GM19193 (cell line): Measurements from ENCODE around the gene NFS1.

Experiments
- POLR2A ChIP-seq: IDR thresholded peaks from 4 replicates; pipeline ENCODE4 v1.6.1; 2011; ENCODE audit not compliant: insufficient read depth, insufficient read length; ENCODE audit errors: extremely low read depth

NFS1 gene

GRCh38 chr20:35661908-35662307, 37.2 kb downstream of the NFS1 start:
- TF ChIP-seq POLR2A: no peak

- TF ChIP-seq POLR2A: no peak
Observed at GRCh38 chr20:35661053-35661452, 38.1 kb downstream of the NFS1 start.

- no peak for TF ChIP-seq POLR2A
Observed at GRCh38 chr20:35660122-35660937, 38.8 kb downstream of the NFS1 start.

GRCh38 chr20:35657271-35657670, 41.9 kb downstream of the NFS1 start:
- TF ChIP-seq POLR2A: no peak

- no peak for TF ChIP-seq POLR2A
Observed at GRCh38 chr20:35654415-35654814, 44.7 kb downstream of the NFS1 start.

- no peak for TF ChIP-seq POLR2A
Observed at GRCh38 chr20:35653893-35654292, 45.3 kb downstream of the NFS1 start.

- no peak for TF ChIP-seq POLR2A
Observed at GRCh38 chr20:35653430-35653734, 45.8 kb downstream of the NFS1 start.

GRCh38 chr20:35652641-35653429, 46.3 kb downstream of the NFS1 start:
- TF ChIP-seq POLR2A: peak; percentile 13

- TF ChIP-seq POLR2A: no peak
Observed at GRCh38 chr20:35651958-35652357, 47.2 kb downstream of the NFS1 start.

- TF ChIP-seq POLR2A: no peak
Observed at GRCh38 chr20:35650632-35651031, 48.5 kb downstream of the NFS1 start.

- no peak for TF ChIP-seq POLR2A
Observed at GRCh38 chr20:35648836-35649235, 50.3 kb downstream of the NFS1 start.

GRCh38 chr20:35644806-35645205, 54.3 kb downstream of the NFS1 start:
- TF ChIP-seq POLR2A: no peak

- TF ChIP-seq POLR2A: no peak
Observed at GRCh38 chr20:35643045-35643444, 56.1 kb downstream of the NFS1 start.

GRCh38 chr20:35641743-35642142, 57.4 kb downstream of the NFS1 start:
- no peak for TF ChIP-seq POLR2A

GRCh38 chr20:35640724-35641123, 58.4 kb downstream of the NFS1 start:
- TF ChIP-seq POLR2A: no peak

GRCh38 chr20:35638751-35639150, 60.4 kb downstream of the NFS1 start:
- no peak for TF ChIP-seq POLR2A
